HTERT RPE-1 (cell line): ENCODE data around the gene STRA6.

Experiments used
- in situ Hi-C: fragments of 300-500 bp; cut with MboI; formaldehyde crosslinking; loops from 4 replicates; pipeline ENCODE4 v1.14.3; 2020; ENCODE audit warnings: low sequenced_read_pairs

Gene STRA6

GRCh38 chr15:74208496-74208895, 5.9 kb upstream of the STRA6 start:
- in situ Hi-C loops = no loop called here

- in situ Hi-C loops = no loop called here
Measured at GRCh38 chr15:74207652-74208440, 5.3 kb upstream of the STRA6 start.

GRCh38 chr15:74206801-74207281, 4.3 kb upstream of the STRA6 start:
- in situ Hi-C loops = no loop called here

- in situ Hi-C loops = no loop called here
Measured at GRCh38 chr15:74205582-74205947, 3.0 kb upstream of the STRA6 start.

GRCh38 chr15:74203914-74204431, 1.4 kb upstream of the STRA6 start:
- in situ Hi-C loops = no loop called here

- in situ Hi-C loops = no loop called here
Measured at GRCh38 chr15:74201710-74202420, 722 bp downstream of the STRA6 start.

- in situ Hi-C loops = no loop called here
Measured at GRCh38 chr15:74200871-74201419, 1.6 kb downstream of the STRA6 start.

- in situ Hi-C loops = no loop called here
Measured at GRCh38 chr15:74200412-74200815, 2.2 kb downstream of the STRA6 start.

- in situ Hi-C loops = no loop called here
Measured at GRCh38 chr15:74199297-74199652, 3.3 kb downstream of the STRA6 start.

- in situ Hi-C loops = no loop called here
Measured at GRCh38 chr15:74197176-74197965, 5.2 kb downstream of the STRA6 start.

- in situ Hi-C loops = no loop called here
Measured at GRCh38 chr15:74196175-74196574, 6.4 kb downstream of the STRA6 start.

GRCh38 chr15:74194572-74195559, 7.7 kb downstream of the STRA6 start:
- in situ Hi-C loops = no loop called here

- in situ Hi-C loops = no loop called here
Measured at GRCh38 chr15:74193905-74194304, 8.7 kb downstream of the STRA6 start.

- in situ Hi-C loops = no loop called here
Measured at GRCh38 chr15:74193299-74193718, 9.3 kb downstream of the STRA6 start.

GRCh38 chr15:74192751-74193150, 9.8 kb downstream of the STRA6 start:
- in situ Hi-C loops = no loop called here

- in situ Hi-C loops = no loop called here
Measured at GRCh38 chr15:74191798-74192197, 10.8 kb downstream of the STRA6 start.

- in situ Hi-C loops = no loop called here
Measured at GRCh38 chr15:74188216-74188615, 14.4 kb downstream of the STRA6 start.

- in situ Hi-C loops = no loop called here
Measured at GRCh38 chr15:74185710-74186348, 16.8 kb downstream of the STRA6 start.

- in situ Hi-C loops = no loop called here
Measured at GRCh38 chr15:74184582-74185091, 17.9 kb downstream of the STRA6 start.
